ENCODE data around the gene PTGDR2. TPM values are rescaled to one million over a fixed set of nuclear protein-coding genes. Genes with fewer than 3 reads are reported as not detected.

Gene PTGDR2
- polyA plus RNA-seq, 1 donor, result 0.65 TPM

- no peak for DNase-seq
Measured at GRCh38 chr11:60874421-60875365, 18.9 kb upstream of the PTGDR2 start.

GRCh38 chr11:60873533-60873932 lies 17.8 kb upstream of the PTGDR2 start:
- no peak for DNase-seq

DNA sequence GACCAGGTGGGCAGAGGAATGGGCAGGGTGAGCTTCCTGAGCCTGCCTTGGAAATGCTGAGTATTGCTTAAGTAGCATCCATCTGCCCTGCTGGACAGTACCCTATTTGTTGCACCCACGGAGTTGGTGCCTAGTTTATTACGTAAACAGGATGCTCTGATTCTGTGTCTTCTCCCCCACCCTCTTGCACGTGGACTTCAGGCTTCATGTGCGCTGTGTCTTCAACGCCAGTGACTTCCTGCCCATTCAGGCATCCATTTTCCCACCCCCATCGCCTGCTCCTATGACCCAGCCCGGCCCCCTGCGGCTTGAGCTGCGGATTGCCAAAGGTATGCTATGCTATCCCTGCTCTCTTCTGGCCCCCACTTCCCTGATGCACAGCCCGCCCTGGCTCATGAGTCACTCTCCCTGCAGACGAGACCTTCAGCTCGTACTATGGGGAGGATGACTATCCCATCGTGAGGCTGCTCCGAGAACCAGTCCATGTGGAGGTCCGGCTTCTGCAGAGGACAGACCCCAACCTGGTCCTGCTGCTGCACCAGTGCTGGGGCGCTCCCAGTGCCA lies 17.3 kb upstream of the PTGDR2 start:
- DNase-seq, result no peak

DNA sequence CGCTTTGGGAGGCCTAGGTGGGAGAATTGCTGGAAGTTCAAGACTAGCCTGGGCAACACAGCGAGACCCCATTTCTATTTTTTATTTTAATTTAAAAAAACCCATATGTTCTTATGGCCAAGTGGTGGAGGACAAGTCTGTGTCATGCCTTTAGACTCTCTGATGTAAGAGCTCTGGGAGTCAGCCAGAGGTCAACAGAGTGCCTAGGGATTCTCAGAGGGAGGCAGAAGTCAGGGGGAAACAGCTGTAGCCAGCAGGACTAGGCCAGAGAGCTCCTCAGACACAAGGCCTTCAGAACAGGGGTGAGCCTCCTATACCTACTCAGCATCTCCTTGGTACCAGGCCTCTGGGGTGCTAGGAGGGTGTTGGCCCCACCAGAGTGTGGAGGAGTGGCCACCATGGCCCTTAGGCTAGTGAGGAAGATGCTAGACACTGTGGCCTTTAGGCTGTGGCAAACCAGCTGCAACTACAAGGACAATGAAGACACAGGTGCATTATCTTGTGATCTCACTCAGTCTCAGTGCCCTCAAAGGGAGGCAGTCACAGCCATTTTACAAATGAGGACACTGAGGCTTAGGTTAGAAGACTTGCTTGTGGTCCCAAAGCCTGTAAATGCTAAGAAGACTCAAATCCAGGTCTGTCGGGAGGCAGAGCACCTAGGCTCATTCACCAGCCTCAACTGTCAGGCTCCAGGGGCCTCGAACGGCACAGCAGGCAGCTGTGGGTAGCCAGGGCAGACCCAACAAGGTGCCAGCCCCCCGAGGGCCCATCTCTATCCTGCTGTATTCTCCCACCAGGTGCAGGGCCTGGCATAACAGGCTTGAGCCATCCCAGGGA lies 16.6 kb upstream of the PTGDR2 start:
- DNase-seq, result peak; percentile 67

DNA sequence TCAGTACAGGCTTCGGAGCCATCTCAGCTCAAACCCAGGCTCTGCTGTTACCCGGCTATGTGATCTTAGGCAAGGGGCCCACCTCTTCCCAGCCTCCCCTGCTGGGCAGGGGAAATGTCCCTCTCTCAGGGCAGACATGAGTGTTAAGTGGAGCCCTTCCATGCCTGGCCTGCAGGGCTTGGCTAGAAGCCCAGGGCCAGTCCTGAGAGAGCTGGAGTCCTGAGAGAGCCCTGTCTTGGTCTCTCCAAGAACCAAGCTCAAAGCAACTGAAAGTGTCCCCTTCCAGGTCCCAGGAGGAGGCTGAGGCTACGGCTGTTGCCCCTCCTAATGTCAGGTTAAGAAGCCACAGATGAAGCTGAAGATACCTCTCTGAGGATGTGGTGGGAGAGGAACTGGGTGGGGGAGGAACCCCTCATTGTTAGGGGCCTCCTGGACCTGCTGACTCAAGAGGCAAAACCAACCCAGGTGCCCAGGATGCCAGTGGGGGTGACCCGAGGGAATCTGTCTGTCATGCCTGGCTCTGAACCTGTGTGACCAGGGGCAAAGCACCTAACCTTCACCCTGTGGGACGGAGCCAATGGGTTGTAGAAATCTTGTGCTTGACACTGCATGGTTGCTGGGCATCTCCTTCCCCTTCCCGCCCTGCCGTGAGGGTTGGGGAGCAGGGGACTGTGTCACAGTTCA lies 15.8 kb upstream of the PTGDR2 start:
- DNase-seq, result no peak

GRCh38 chr11:60870733-60871377 lies 15.1 kb upstream of the PTGDR2 start:
- DNase-seq, result no peak

DNA sequence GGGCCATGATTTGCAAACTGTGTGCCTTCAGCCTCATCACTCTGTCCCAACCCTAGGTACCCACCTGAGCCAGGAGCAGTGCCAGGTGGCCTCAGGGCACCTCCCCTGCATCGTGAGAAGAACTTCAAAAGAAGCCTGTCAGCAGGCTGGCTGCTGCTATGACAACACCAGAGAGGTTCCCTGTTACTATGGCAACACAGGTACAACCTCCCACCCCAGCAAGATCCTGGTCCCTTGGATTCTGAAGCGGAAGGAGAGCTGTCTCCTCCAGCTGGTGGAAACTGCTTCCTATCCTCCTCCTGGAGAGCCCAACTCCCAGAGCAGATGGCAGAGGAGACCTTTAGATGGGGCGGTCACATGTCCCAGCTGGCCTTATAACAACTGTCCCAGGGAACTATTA lies 14.5 kb upstream of the PTGDR2 start:
- no peak for DNase-seq

- no peak for DNase-seq
Measured at GRCh38 chr11:60869451-60869825, 13.7 kb upstream of the PTGDR2 start.

DNA sequence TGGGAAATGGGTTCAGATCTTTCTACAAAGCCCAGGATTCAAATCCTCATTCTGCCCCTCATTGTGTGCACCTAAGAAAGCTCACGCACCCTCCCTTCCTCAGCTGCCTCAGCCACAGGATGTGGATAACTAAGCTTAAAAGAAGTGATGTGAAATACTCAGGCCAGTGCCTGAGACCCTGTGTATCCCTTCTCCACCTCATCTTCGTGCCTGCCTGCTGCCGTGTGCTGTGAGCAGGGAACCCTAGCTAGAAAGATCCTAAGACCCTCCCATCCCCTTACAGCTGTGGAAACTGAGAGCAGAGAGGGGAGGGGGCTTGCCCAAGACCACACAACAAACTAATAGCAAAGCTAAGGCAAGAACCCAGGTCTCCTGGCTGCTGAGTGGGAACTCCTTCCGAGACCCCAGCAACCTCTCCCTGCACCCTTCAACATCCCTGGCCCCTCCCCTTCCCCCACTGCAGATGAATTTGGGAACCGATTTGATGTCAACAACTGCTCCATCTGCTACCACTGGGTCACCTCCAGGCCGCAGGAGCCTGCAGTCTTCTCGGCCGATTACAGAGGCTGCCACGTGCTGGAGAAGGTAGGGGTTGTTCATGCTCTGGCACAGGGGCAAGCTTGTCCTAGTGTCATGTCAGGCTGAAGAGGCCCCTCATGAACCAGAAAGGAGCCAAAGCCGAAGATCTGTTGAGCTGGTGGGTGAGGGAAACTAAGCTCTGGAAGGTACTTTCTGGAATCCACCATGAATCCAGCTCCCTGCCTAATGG lies 13.1 kb upstream of the PTGDR2 start:
- no peak for DNase-seq

- DNase-seq, result no peak
Measured at GRCh38 chr11:60867871-60868681, 12.3 kb upstream of the PTGDR2 start.

DNA sequence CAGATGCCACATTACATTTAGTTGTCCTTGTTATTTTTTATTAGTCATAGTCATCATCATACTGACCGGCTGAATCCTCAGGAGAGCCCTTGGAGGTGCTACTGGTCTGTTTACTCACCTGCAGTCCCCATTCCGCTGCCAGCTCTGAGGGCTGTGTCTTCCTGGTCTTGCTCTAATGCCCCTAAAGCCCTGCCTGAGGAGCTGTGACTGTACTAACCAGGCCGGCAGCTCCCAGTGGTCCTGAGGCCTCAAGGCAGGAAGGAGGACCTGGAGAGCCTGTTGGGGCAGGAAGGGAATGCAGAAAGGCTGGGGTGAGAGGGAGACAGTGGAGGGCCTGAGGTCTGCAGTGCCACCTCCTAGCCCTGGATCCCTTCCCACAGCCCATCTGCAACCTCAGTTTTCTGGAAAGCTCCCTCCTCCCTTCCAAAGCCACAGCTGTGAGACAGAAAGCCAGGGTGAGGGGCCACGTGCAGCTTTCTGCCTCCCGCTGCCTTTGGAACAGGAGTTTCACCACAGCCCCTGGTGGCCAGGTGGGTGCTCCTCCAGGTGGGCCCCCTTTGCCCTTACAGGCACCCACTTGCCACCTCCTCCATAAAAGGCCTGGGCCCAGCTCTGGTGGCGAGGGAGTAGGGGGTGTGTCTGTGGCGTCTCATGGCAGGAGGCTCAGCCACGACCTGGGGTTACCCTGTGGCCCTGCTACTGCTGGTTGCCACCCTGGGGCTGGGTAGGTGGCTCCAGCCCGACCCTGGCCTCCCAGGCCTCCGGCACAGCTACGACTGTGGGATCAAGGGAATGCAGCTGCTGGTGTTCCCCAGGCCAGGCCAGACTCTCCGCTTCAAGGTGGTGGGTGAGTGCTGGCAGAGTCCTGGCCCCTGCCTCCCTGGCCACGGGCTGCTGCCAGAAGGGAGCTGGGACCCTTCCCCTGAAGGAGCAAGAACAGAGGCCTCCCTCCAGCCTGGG lies 11.4 kb upstream of the PTGDR2 start, which contains the start of gene ZP1:
TSS of gene ZP1 (plus strand) at position 632 of the 960 bp plus-strand sequence. CDS start at position 652, 20 bp downstream.
- no peak for DNase-seq

DNA sequence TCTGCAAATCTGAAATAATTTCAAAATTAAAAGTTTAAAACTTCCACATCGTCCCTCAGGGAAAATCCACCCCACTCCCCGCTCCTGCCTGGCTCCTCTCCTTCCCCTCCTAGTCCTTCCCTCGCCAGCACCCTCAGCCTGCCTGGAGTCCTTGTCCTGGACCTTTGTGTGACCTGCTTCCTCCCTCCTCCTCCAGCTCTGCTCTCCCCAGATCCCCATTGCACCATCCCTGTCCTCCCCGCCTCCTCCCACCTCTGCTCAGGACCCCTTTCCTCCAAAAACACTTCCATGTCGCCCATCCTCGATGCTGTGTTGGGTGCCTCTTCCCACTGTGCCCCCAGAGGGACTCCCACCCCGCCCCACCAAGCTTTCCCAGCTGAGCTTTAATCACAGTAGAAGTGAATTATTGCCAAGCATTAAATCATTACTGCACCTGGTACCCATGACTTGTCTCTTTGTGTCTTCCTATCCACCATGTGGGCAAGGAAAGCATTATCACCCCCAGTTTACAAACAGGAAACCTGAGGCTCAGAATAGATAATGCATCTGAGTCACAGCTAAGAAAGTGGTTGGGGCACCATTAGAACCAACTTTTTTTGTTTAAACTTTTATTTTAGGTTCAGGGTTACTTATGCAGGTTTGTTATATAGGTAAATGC lies 9.2 kb upstream of the PTGDR2 start:
- no peak for DNase-seq

DNA sequence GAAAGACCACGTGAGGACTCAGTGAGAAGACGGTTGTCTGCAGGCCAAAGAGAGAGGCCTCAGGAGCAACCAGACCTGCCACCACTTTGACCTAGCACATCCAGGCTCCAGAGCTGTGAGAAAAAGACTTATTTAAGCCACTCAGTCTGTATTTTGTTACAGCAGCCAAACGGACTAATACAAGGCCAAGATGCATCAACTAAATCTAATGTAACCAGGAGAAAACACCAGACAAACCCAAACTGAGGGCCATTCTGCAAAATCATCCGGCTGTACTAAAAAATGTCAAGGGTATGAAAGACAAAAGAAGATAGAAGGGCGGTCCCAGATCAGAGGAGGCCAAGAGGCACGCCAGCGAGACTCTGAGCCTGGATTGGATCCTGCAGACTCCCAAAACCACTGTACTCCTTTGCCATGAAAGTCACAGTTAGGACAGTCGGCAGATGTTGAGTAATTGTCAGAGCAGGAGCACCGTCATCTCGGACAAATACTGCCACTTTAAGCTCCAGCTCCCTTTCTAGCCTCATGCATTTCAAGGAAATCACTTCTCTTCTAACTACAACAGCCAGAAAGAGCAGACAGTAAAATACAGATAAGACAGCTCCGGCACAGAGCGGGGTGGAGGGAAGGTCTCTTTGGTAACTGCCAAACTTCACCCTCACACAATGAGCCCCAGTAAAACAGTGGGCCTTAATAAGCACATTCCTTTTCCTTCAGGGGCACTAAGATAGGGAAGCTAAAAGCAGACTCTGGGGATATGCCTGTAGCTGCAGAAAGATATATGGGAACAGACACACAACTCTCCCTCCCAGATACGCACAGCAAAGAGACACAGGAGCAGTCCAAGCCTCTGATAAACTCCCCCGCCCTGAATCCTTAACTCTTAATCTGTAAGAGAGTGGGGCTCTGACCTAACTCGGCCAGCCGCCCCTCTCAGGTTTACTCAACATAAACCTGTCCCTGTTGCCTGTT lies 8.1 kb upstream of the PTGDR2 start:
- no peak for DNase-seq

GRCh38 chr11:60862171-60862570 lies 6.4 kb upstream of the PTGDR2 start:
- DNase-seq, result no peak

DNA sequence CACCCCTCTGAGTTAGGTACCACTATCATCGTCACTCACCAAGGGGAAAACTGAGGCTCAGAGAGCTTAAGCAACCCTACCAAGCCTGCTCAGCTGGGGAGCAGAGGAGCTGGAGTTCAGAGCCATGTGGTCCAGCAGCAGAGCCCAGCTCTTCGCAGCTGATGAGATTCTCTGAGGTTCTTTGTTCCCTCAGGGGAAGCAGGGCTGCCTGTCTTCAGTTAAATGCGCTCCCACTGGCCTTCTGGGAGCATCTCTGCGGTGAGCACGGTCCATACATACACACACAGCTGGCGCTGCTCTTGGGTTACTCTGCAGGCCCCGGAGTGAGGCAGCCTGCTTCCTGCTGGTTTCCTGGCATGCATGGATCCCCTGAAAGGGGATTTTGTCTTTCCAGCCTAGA lies 5.2 kb upstream of the PTGDR2 start:
- no peak for DNase-seq

- DNase-seq, result no peak
Measured at GRCh38 chr11:60859616-60860250, 4.0 kb upstream of the PTGDR2 start.
